Left ventricle myocardium inferior (tissue), 1 donor: Measurements from ENCODE around the gene AGBL4. TPM values are rescaled to one million over a fixed set of nuclear protein-coding genes. Genes with fewer than 3 reads are reported as not detected.
A peak's percentile ranks its signal among the peaks of the same experiment; 100 is the strongest.

Experiments used
- DNase-seq: peaks from one replicate; pipeline ENCODE4 v3.0.0-alpha.2; 2020
- H3K27ac ChIP-seq: fragments of 200-600 bp; replicated peaks from 2 replicates; pipeline ENCODE4 v1.8.0; 2021
- H3K27me3 ChIP-seq: fragments of 200-600 bp; 2 replicates; pipeline ENCODE4 v1.8.0; 2021; ENCODE audit warnings: low read depth
- H3K36me3 ChIP-seq: fragments of 200-600 bp; 2 replicates; pipeline ENCODE4 v1.8.0; 2021
- H3K4me1 ChIP-seq: fragments of 200-600 bp; 2 replicates; pipeline ENCODE4 v1.8.0; 2021
- H3K4me3 ChIP-seq: fragments of 200-600 bp; 2 replicates; pipeline ENCODE4 v1.8.0; 2021; ENCODE audit warnings: mild to moderate bottlenecking, moderate library complexity
- H3K9me3 ChIP-seq: fragments of 200-600 bp; replicated peaks from 2 replicates; pipeline ENCODE4 v1.8.0; 2021
- intact Hi-C: fragments of 100-400 bp; cut with micrococcal nuclease; formaldehyde crosslinking; loops from one replicate; pipeline ENCODE4 v1.11.0; 2022
- total RNA-seq: library from RNA; stranded (reverse); fragmentation: NEBNext Ultra II Directional; extraction: Animal tissue kit (Norgen Biotek cat#: 25700); gene quantifications from one replicate; pipeline ENCODE4 v1.2.1, GENCODE V29; 2021
- TF ChIP-seq, protein P1 (sequence below): fragments of 200-600 bp; IDR thresholded peaks from 2 replicates; pipeline ENCODE4 v1.8.0; 2021; ENCODE audit warnings: antibody characterized with exemption, mild to moderate bottlenecking, borderline replicate concordance
- donor health status: DM: no; HTN: yes; CAD: no; lungs with severe emphysema.

Gene AGBL4
- total RNA-seq, 1 donor from 2014 or later = 0.38 TPM

DNA sequence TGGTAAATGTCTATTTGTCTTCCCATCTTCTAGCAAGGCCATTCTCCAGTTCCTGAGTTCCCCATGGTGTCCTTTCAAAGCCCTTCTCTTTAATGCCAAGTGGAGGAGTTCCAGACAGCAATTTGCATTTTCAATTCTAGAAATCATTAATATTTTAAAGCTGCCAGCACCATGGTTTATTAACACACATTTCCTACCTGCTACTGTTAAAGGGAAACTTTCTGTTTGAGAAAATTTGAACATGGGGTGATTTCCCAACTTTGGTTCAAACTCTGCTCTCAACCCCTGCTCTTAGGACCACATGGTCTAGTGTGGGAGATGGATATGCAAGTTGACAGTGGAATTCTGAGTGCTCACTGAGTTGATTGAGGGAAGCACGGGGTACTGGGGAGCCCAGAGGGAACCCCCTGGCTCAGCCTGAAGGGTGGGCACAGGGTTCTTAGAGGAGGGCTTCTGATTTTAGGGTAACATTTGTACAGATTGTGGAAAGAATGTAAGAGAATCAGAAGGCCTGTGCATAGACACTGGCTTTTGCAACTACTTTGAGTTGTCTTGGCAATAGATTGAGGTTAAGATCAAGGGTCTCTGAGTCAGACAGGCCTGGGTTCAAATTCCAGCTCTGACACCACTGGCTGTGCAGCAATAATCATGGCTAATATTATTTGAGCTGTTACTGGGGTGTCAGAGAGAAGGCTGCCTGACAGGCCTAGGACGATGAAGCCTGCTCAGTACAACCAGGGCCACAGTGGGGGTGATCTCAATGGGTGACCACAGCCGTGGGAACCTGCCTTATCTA is 1344.8 kb downstream of the AGBL4 start:
- TF ChIP-seq, protein P1, sequence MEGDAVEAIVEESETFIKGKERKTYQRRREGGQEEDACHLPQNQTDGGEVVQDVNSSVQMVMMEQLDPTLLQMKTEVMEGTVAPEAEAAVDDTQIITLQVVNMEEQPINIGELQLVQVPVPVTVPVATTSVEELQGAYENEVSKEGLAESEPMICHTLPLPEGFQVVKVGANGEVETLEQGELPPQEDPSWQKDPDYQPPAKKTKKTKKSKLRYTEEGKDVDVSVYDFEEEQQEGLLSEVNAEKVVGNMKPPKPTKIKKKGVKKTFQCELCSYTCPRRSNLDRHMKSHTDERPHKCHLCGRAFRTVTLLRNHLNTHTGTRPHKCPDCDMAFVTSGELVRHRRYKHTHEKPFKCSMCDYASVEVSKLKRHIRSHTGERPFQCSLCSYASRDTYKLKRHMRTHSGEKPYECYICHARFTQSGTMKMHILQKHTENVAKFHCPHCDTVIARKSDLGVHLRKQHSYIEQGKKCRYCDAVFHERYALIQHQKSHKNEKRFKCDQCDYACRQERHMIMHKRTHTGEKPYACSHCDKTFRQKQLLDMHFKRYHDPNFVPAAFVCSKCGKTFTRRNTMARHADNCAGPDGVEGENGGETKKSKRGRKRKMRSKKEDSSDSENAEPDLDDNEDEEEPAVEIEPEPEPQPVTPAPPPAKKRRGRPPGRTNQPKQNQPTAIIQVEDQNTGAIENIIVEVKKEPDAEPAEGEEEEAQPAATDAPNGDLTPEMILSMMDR = no peak
- intact Hi-C loops = no loop called here
- H3K4me3 ChIP-seq = no peak overlapping the region

DNA sequence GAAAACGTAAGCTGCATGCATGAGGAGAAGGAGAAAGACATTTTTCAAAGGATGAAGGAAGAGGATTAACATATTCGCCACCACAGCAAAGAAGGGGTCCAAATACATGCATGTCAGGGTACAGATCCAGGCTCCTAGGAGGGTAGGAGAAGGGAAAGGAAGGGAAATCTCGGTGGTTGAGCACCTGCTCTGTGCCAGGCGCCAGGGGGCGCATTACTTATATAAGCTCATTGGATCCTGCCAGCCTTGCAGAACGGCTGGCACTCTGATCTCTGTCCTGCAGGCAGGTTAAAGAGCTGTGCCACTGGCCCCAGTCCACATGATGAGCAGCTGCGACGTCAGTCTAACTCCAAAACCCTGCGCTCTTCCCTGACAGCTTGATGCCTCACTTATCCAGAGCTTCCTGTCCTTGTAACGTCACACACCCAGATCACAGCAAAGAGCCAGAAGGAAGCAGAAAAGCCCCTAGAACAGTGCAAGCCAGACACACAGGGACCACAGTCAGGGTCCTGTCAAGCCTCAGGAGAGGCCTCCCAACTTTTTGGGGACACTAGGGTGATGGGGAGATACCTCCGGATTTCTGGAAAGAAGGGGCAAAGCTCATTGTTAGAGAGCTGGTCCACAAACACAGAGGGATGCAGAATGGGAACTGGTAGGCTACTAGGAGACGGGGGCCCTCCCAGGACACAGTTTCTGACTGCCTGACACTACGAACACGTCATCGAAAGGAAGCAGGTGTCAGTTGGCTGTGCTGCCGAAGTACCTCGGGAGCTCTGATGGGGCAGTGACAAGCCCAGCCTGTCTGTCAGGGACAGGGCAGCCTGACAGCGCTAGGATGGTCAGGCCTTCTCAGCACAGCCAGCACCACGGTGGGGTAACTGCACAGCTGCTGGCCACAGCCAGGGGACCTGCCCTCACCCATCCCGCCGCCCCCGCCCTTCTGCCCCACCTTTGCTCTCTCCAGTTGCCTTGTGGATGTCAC is 1346.2 kb downstream of the AGBL4 start:
- H3K9me3 ChIP-seq = no peaks in the 10 kb centered on the region
- TF ChIP-seq, protein P1 = peak; percentile 79
- intact Hi-C loops = no loop called here

More for the DNA sequence above, 1344.8 kb downstream of the AGBL4 start:
- no peaks in the 10 kb centered on the region for H3K9me3 ChIP-seq
- peaks cover 46% of the 10 kb centered on the region for H3K27me3 ChIP-seq
- H3K36me3 ChIP-seq = no peaks in the 10 kb centered on the region
- no peak for DNase-seq
- no peak overlapping the region for H3K27ac ChIP-seq
- no peaks in the 10 kb centered on the region for H3K4me1 ChIP-seq

GRCh38 chr1:48676822-48677221 is 1346.9 kb downstream of the AGBL4 start:
- TF ChIP-seq, protein P1 = no peak
- intact Hi-C loops = no loop called here

More for the DNA sequence above, 1346.2 kb downstream of the AGBL4 start:
- peak; percentile 49 for DNase-seq
- Histone ChIP-seq H3K36me3 (no peaks in the 10 kb centered on the region), H3K27me3 (peaks cover 51% of the 10 kb centered on the region), H3K4me3 (no peak overlapping the region), H3K27ac (no peak overlapping the region), H3K4me1 (no peaks in the 10 kb centered on the region)

DNA sequence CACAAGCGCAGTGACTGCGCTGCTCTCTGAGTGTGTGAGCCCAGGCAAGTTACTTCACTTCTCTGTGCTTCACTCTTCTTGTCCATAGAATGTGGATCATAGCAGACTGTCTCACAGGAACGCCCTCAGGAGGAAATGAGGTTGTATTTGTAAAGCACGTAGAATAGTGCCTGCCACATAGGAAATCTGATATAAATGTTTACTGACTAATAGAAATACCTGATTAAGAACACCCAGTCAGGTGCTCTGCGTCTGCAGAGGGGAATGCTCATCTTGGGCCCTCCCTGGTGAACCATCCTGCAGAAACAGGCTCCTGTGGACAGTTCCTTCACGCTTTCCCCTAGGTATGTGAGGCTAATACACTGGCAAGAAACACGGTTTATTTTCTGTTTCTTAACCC is 1347.4 kb downstream of the AGBL4 start:
- TF ChIP-seq, protein P1 = no peak
- intact Hi-C loops = no loop called here
- no peak for DNase-seq

More at GRCh38 chr1:48676822-48677221, 1346.9 kb downstream of the AGBL4 start:
- Histone ChIP-seq H3K4me3 (no peak overlapping the region), H3K27me3 (peaks cover 53% of the 10 kb centered on the region), H3K27ac (no peak overlapping the region), H3K36me3 (no peaks in the 10 kb centered on the region), H3K4me1 (no peaks in the 10 kb centered on the region), H3K9me3 (no peaks in the 10 kb centered on the region)
- DNase-seq = no peak

GRCh38 chr1:48675251-48675650 is 1348.5 kb downstream of the AGBL4 start:
- peaks cover 61% of the 10 kb centered on the region for H3K27me3 ChIP-seq

More for the DNA sequence above, 1347.4 kb downstream of the AGBL4 start:
- Histone ChIP-seq H3K4me1 (no peaks in the 10 kb centered on the region), H3K27ac (no peak overlapping the region), H3K27me3 (peaks cover 53% of the 10 kb centered on the region), H3K36me3 (no peaks in the 10 kb centered on the region), H3K9me3 (no peaks in the 10 kb centered on the region), H3K4me3 (no peak overlapping the region)

More at GRCh38 chr1:48675251-48675650, 1348.5 kb downstream of the AGBL4 start:
- Histone ChIP-seq H3K27ac (no peak overlapping the region), H3K36me3 (no peaks in the 10 kb centered on the region), H3K4me1 (no peaks in the 10 kb centered on the region), H3K4me3 (no peak overlapping the region), H3K9me3 (no peaks in the 10 kb centered on the region)
- DNase-seq = no peak
- intact Hi-C loops = no loop called here
- TF ChIP-seq, protein P1 = no peak
